Cortex of kidney (tissue), 1 donor: ENCODE data around the gene EXOC6B.

ENCODE experiments used
- DNase-seq: peaks from one replicate; lab custom pipeline; 2025; lab: John Stamatoyannopoulos, UW

EXOC6B gene

GRCh38 chr2:72271766-72272641 is 553.8 kb downstream of the EXOC6B start:
- DNase-seq = no peak

- DNase-seq = no peak
Observed at GRCh38 chr2:72271276-72271614, 554.6 kb downstream of the EXOC6B start.

- DNase-seq = no peak
Observed at GRCh38 chr2:72270556-72271275, 555.1 kb downstream of the EXOC6B start.

GRCh38 chr2:72263776-72264060 is 562.1 kb downstream of the EXOC6B start:
- no peak for DNase-seq

- no peak for DNase-seq
Observed at GRCh38 chr2:72263043-72263775, 562.6 kb downstream of the EXOC6B start.

- DNase-seq = no peak
Observed at GRCh38 chr2:72261076-72261475, 564.8 kb downstream of the EXOC6B start.

GRCh38 chr2:72255540-72255939 is 570.3 kb downstream of the EXOC6B start:
- DNase-seq = no peak

- no peak for DNase-seq
Observed at GRCh38 chr2:72254831-72255451, 570.9 kb downstream of the EXOC6B start.

- no peak for DNase-seq
Observed at GRCh38 chr2:72238311-72238710, 587.5 kb downstream of the EXOC6B start.

- no peak for DNase-seq
Observed at GRCh38 chr2:72237549-72237948, 588.3 kb downstream of the EXOC6B start.

- DNase-seq = no peak
Observed at GRCh38 chr2:72236445-72237067, 589.3 kb downstream of the EXOC6B start.

GRCh38 chr2:72235497-72236415 is 590.1 kb downstream of the EXOC6B start:
- DNase-seq = no peak

GRCh38 chr2:72233211-72233610 is 592.6 kb downstream of the EXOC6B start:
- no peak for DNase-seq

GRCh38 chr2:72222829-72223564 is 602.8 kb downstream of the EXOC6B start:
- no peak for DNase-seq

GRCh38 chr2:72220170-72220569 is 605.7 kb downstream of the EXOC6B start:
- no peak for DNase-seq

GRCh38 chr2:72214429-72215143 is 611.2 kb downstream of the EXOC6B start:
- DNase-seq = no peak

GRCh38 chr2:72212486-72212855 is 613.4 kb downstream of the EXOC6B start:
- no peak for DNase-seq

GRCh38 chr2:72211777-72212485 is 613.9 kb downstream of the EXOC6B start:
- DNase-seq = no peak

- no peak for DNase-seq
Observed at GRCh38 chr2:72211350-72211749, 614.5 kb downstream of the EXOC6B start.
